T-helper 17 cell (primary cell): ENCODE measurements around the gene ATP8A2. TPM values are rescaled to one million over a fixed set of nuclear protein-coding genes. Genes with fewer than 3 reads are reported as not detected.
"Not testable (repeated sequence)": the region's sequence is repeated elsewhere in the genome, so short reads cannot be mapped to it uniquely, and the experiment has no call there.

ENCODE experiments used
- ATAC-seq: fragments of 150-1000 bp; cut with Tn5 transposase; 2 replicates; pipeline ENCODE4 v1.10.0; 2021; ENCODE audit warnings: mild to moderate bottlenecking, moderate library complexity
- DNase-seq, 3 donors: peaks; one replicate each; pipeline versions ENCODE4 v3.0.0 to v3.0.0-alpha.2; 2020 to 2021
- H3K9me3 ChIP-seq: one replicate; pipeline ENCODE4 v1.7.0; 2013; ENCODE audit warnings: low read length, mild to moderate bottlenecking; ENCODE audit not compliant: control insufficient read depth, poor library complexity, severe bottlenecking
- H3K27ac Mint-ChIP-seq: one replicate; pipeline ENCODE4 v1.8.0; 2022; ENCODE audit warnings: mild to moderate bottlenecking, moderate library complexity, mixed read lengths
- H3K27me3 Mint-ChIP-seq: one replicate; pipeline ENCODE4 v1.8.0; 2022; ENCODE audit warnings: mixed read lengths
- H3K36me3 Mint-ChIP-seq: one replicate; pipeline ENCODE4 v1.8.0; 2022; ENCODE audit warnings: low read depth, mixed read lengths
- H3K4me1 Mint-ChIP-seq: one replicate; pipeline ENCODE4 v1.8.0; 2022; ENCODE audit warnings: mild to moderate bottlenecking, mixed read lengths
- H3K4me3 Mint-ChIP-seq: one replicate; pipeline ENCODE4 v1.8.0; 2022; ENCODE audit warnings: mild to moderate bottlenecking, moderate library complexity, mixed read lengths
- total RNA-seq, 4 donors: library from RNA in 2 of 4; stranded (reverse) in 2 of 4; gene quantifications; one replicate each; pipeline ENCODE4 v1.2.3 and lab custom pipeline; 2022 to 2026

ATP8A2 gene
- total RNA-seq, 2 donors from 2014 or later = 0.18 to 0.20 TPM

DNA sequence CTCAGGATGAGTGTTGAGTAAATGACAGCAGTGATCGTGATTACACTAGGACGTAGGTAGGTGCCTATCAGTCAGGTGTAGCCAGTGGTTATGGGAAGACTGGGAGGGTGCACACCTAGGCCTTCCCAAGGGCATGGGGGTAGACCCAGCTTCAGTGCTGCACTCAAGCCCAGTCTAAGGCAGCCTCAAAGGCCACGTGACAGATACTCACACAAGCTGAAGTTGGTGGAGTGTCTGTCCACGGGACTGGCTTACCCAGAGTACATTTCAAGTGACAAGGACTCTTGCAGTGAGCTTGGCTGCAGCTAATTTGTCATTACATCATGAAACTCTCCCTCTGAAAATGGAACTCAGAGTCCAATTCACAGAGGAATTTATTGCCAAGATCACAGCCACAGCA, 561.7 kb downstream of the ATP8A2 start:
- no peak for DNase-seq
- ATAC-seq = no peak
- no peaks in the 10 kb centered on the region for H3K9me3 ChIP-seq
- peaks cover 23% of the 10 kb centered on the region for H3K27me3 Mint-ChIP-seq
- no peaks in the 10 kb centered on the region for H3K36me3 Mint-ChIP-seq
- no peaks in the 10 kb centered on the region for H3K4me1 Mint-ChIP-seq
- H3K4me3 Mint-ChIP-seq = no peak overlapping the region
- H3K27ac Mint-ChIP-seq = no peak overlapping the region

GRCh38 chr13:25934127-25934526, 562.4 kb downstream of the ATP8A2 start:
- Mint-ChIP-seq H3K27me3 (peaks cover 21% of the 10 kb centered on the region), H3K4me3 (no peak overlapping the region)
- ATAC-seq = no peak

GRCh38 chr13:25939961-25940687, 568.4 kb downstream of the ATP8A2 start:
- Mint-ChIP-seq H3K36me3 (no peaks in the 10 kb centered on the region), H3K27ac (no peak overlapping the region), H3K27me3 (peaks cover 13% of the 10 kb centered on the region), H3K4me3 (no peak overlapping the region), H3K4me1 (peaks cover 9% of the 10 kb centered on the region)
- DNase-seq (no peak), ATAC-seq (no peak)
- no peaks in the 10 kb centered on the region for H3K9me3 ChIP-seq

More at GRCh38 chr13:25934127-25934526, 562.4 kb downstream of the ATP8A2 start:
- Mint-ChIP-seq H3K27ac (no peak overlapping the region), H3K4me1 (no peaks in the 10 kb centered on the region), H3K36me3 (no peaks in the 10 kb centered on the region)
- DNase-seq = no peak
- H3K9me3 ChIP-seq = no peaks in the 10 kb centered on the region

- DNase-seq = no peak
- no peak for ATAC-seq
- Mint-ChIP-seq H3K4me1 (peaks cover 9% of the 10 kb centered on the region), H3K36me3 (no peaks in the 10 kb centered on the region), H3K27ac (no peak overlapping the region), H3K4me3 (no peak overlapping the region), H3K27me3 (peaks cover 27% of the 10 kb centered on the region)
- no peaks in the 10 kb centered on the region for H3K9me3 ChIP-seq
Observed at GRCh38 chr13:25943081-25943480, 571.3 kb downstream of the ATP8A2 start.

DNA sequence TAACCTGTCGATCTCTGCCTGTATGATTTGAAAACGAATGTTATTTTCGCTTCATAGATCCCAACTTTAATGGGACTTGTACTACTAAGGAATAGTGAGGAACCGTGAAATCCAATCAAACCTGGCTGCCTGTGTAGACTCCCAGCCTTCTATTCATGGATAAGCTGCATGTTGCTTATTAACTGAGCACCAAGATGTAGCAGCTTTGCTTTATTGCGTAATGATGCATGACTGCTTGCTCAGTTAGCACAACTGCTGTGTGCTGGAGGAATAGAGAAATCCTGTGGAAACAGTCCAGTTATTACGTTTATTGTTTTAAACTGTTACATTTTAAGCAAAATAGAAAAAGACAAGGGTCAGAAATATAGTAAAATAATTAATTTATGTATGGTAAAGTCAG, 571.9 kb downstream of the ATP8A2 start:
- ATAC-seq = no peak
- Mint-ChIP-seq H3K27ac (no peak overlapping the region), H3K4me3 (no peak overlapping the region), H3K36me3 (no peaks in the 10 kb centered on the region), H3K4me1 (peaks cover 9% of the 10 kb centered on the region), H3K27me3 (peaks cover 27% of the 10 kb centered on the region)
- H3K9me3 ChIP-seq = no peaks in the 10 kb centered on the region
- no peak for DNase-seq

- peaks cover 27% of the 10 kb centered on the region for H3K27me3 Mint-ChIP-seq
- no peak overlapping the region for H3K4me3 Mint-ChIP-seq
- DNase-seq (no peak), ATAC-seq (no peak)
- peaks cover 5% of the 10 kb centered on the region for H3K4me1 Mint-ChIP-seq
- no peaks in the 10 kb centered on the region for H3K9me3 ChIP-seq
- H3K36me3 Mint-ChIP-seq = no peaks in the 10 kb centered on the region
- H3K27ac Mint-ChIP-seq = peak overlapping the region; percentile 48
Observed at GRCh38 chr13:25945596-25945995, 573.8 kb downstream of the ATP8A2 start.

- H3K27me3 Mint-ChIP-seq = peaks cover 23% of the 10 kb centered on the region
- DNase-seq = no peak
- H3K27ac Mint-ChIP-seq = no peak overlapping the region
- no peak for ATAC-seq
- no peak overlapping the region for H3K4me3 Mint-ChIP-seq
- no peaks in the 10 kb centered on the region for H3K9me3 ChIP-seq
- no peaks in the 10 kb centered on the region for H3K36me3 Mint-ChIP-seq
- peaks cover 5% of the 10 kb centered on the region for H3K4me1 Mint-ChIP-seq
Observed at GRCh38 chr13:25946321-25946720, 574.5 kb downstream of the ATP8A2 start.

- no peak overlapping the region for H3K27ac Mint-ChIP-seq
- no peak overlapping the region for H3K4me3 Mint-ChIP-seq
- DNase-seq = no peak
- H3K36me3 Mint-ChIP-seq = no peaks in the 10 kb centered on the region
- H3K4me1 Mint-ChIP-seq = peaks cover 5% of the 10 kb centered on the region
- peaks cover 18% of the 10 kb centered on the region for H3K27me3 Mint-ChIP-seq
- ATAC-seq = no peak
- no peaks in the 10 kb centered on the region for H3K9me3 ChIP-seq
Observed at GRCh38 chr13:25948910-25949309, 577.1 kb downstream of the ATP8A2 start.

DNA sequence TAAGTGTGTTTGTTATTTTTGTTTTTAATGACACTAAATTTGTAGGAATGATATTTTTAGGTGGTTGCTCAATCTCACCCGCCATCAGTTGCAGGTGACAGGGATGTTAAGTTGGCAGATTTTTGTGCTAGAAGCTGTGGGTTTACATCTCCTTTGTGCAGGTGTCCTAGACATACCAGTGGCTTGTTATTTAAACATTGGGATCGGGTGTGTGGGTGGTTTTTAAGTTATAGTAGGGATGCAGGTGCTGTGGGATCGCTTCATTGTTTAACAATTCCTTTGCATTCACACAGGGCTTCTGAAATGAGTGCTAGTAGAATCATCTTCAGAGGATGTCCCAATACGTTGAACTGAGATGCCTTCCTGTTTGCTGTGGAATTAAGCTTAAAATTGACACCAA, 580.1 kb downstream of the ATP8A2 start:
- no peak overlapping the region for H3K27ac Mint-ChIP-seq
- no peak for ATAC-seq
- H3K9me3 ChIP-seq = no peaks in the 10 kb centered on the region
- no peak overlapping the region for H3K4me3 Mint-ChIP-seq
- DNase-seq = no peak
- no peaks in the 10 kb centered on the region for H3K36me3 Mint-ChIP-seq
- no peaks in the 10 kb centered on the region for H3K4me1 Mint-ChIP-seq
- H3K27me3 Mint-ChIP-seq = peaks cover 4% of the 10 kb centered on the region

- H3K27ac Mint-ChIP-seq, DNase-seq, ATAC-seq, H3K4me1 Mint-ChIP-seq, H3K27me3 Mint-ChIP-seq, H3K9me3 ChIP-seq, H3K36me3 Mint-ChIP-seq, H3K4me3 Mint-ChIP-seq: not testable (repeated sequence)
Observed at GRCh38 chr13:25954080-25954479, 582.3 kb downstream of the ATP8A2 start.

- DNase-seq, H3K36me3 Mint-ChIP-seq, H3K4me1 Mint-ChIP-seq, ATAC-seq, H3K27me3 Mint-ChIP-seq, H3K27ac Mint-ChIP-seq, H3K4me3 Mint-ChIP-seq, H3K9me3 ChIP-seq: not testable (repeated sequence)
Observed at GRCh38 chr13:25954943-25955342, 583.2 kb downstream of the ATP8A2 start.

DNA sequence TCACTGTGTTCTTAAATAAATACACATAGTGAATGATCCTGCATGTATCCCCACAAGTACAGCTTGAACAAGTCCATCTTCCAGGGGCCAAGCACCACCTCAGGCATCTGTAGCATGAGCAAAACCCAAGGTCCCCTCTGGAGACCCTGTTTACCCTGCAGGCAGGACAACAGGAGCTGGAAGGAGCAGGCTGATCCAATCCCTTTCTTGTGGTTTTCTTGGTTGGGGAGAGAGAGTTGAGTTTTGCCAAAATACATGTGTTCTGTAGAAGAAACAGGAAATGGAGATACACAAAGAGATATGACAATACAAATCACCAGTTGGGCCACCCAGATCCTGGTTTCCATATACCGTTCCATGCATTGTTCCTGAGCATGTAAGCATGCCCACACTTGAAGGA, 587.2 kb downstream of the ATP8A2 start:
- Mint-ChIP-seq H3K4me1 (peaks cover 5% of the 10 kb centered on the region), H3K4me3 (peak overlapping the region; percentile 10), H3K36me3 (peaks cover 2% of the 10 kb centered on the region), H3K27ac (no peak overlapping the region), H3K27me3 (no peaks in the 10 kb centered on the region)
- H3K9me3 ChIP-seq = no peaks in the 10 kb centered on the region
- DNase-seq (no peak), ATAC-seq (no peak)

- Mint-ChIP-seq H3K36me3 (peaks cover 2% of the 10 kb centered on the region), H3K4me1 (peaks cover 5% of the 10 kb centered on the region), H3K27me3 (no peaks in the 10 kb centered on the region), H3K27ac (no peak overlapping the region), H3K4me3 (no peak overlapping the region)
- ATAC-seq = no peak
- no peaks in the 10 kb centered on the region for H3K9me3 ChIP-seq
- DNase-seq = no peak
Observed at GRCh38 chr13:25961294-25961693, 589.5 kb downstream of the ATP8A2 start.

DNA sequence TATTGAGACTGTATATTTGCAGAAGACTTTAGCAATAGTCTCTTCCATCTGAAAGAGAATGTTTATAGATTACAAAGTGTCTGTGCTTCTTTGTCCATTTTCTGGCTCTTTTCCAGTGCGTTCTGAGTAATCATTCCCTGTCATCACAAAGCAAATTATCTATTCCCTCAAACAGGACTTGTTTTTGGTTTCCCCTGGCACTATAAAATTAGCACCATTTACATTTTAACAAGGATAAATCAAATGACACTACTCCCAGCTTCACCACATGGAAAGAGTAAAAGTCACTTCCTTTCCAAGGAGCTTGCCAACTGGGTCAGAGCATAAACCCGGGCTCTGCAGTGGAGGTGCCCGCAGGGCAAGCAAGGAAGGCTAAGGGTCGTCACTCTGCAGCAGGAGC, 591.9 kb downstream of the ATP8A2 start:
- Mint-ChIP-seq H3K4me1 (peaks cover 5% of the 10 kb centered on the region), H3K36me3 (peaks cover 2% of the 10 kb centered on the region), H3K27me3 (no peaks in the 10 kb centered on the region), H3K4me3 (no peak overlapping the region), H3K27ac (no peak overlapping the region)
- H3K9me3 ChIP-seq = no peaks in the 10 kb centered on the region
- ATAC-seq (no peak), DNase-seq (no peak)
